ENCODE measurements around the gene CTCFL. TPM values are rescaled to one million over a fixed set of nuclear protein-coding genes. Genes with fewer than 3 reads are reported as not detected.

CTCFL gene
- total and polyA plus RNA-seq, 2 donors (not counting 3 experiments of a cell fraction or from before 2014, with no cell fraction given): not detected

- Histone ChIP-seq H3K36me3 (ENCODE audit: control insufficient read depth in 2 of 2, extremely low read depth in 1 of 2, insufficient read depth in 2 of 2, low read length in 2 of 2) (no peaks in the 10 kb centered on the region), H3K4me3 (replicated peaks in 1 of 3; ENCODE audit: insufficient read depth in 1 of 3, low read depth in 1 of 3, low read length in 3 of 3) (no peak overlapping the region), H3K9me3 (replicated peaks; ENCODE audit: control insufficient read depth, insufficient read depth, low read length) (no peaks in the 10 kb centered on the region), H4K20me1 (replicated peaks; ENCODE audit: control insufficient read depth, extremely low read depth, insufficient read depth, low read length) (no peaks in the 10 kb centered on the region), H3K27me3 (ENCODE audit: control insufficient read depth in 2 of 2, insufficient read depth in 2 of 2, low read length in 2 of 2) (peaks cover 2 to 6% of the 10 kb centered on the region in 2 experiments), H3K9me1 (replicated peaks; ENCODE audit: control insufficient read depth, extremely low read depth, insufficient read depth, low read length) (no peaks in the 10 kb centered on the region), H3K9ac (replicated peaks; ENCODE audit: extremely low read depth, insufficient read depth, low read length) (no peak overlapping the region), H3K79me2 (ENCODE audit: control insufficient read depth, insufficient read depth, low read length) (no peaks in the 10 kb centered on the region), H3K4me1 (ENCODE audit: control insufficient read depth, extremely low read depth, insufficient read depth, low read length) (no peaks in the 10 kb centered on the region), H2AFZ (ENCODE audit: low read depth, low read length) (no peak overlapping the region), H3K4me2 (ENCODE audit: insufficient read depth, low read length) (no peak overlapping the region), H3K27ac (ENCODE audit: insufficient read depth, low read depth, low read length) (no peak overlapping the region)
- no peak for FAIRE-seq
- no peak for TF ChIP-seq JUN (IDR thresholded peaks at IDR 0.05; ENCODE audit: borderline replicate concordance, insufficient read depth, insufficient read length, low read depth)
- TF ChIP-seq GATA2 (IDR thresholded peaks at IDR 0.05; ENCODE audit: insufficient read depth, insufficient read length, low read depth, low read length): no peak
- TF ChIP-seq POLR2AphosphoS5 (IDR thresholded peaks at IDR 0.05; ENCODE audit: insufficient read depth, low read depth, low read length): no peak
- TF ChIP-seq CTCF (IDR thresholded peaks at IDR 0.05; ENCODE audit: extremely low read depth in 1 of 2, insufficient read depth in 1 of 2, low read depth in 1 of 2, low read length in 2 of 2): no peak
- no peak for TF ChIP-seq EZH2 (IDR thresholded peaks at IDR 0.05; ENCODE audit: borderline replicate concordance, low read depth, low read length, severe bottlenecking)
- TF ChIP-seq MYC (IDR thresholded peaks at IDR 0.05; ENCODE audit: low read depth, low read length): no peak
- no peak for TF ChIP-seq FOS (IDR thresholded peaks at IDR 0.05; ENCODE audit: borderline replicate concordance, insufficient read depth, low read length)
- no peak for TF ChIP-seq POLR2A (IDR thresholded peaks at IDR 0.05; ENCODE audit: low read depth, low read length)
- DNase-seq (ENCODE audit: low read depth, low spot score): no peak
- dilution Hi-C loops (cut with MboI; ENCODE audit: extremely low pct_ligation_motif_present, low sequenced_read_pairs): no loop called here
- POLR2A ChIA-PET: no interaction called here
- no TSS peak for BruUV-seq (replicated peaks)
- intact Hi-C loops (cut with micrococcal nuclease): no loop called here
- CTCF ChIA-PET: interaction anchor here (2.2 kb wide), 1 partner anchor 80 kb away, joined by 5 read pairs; no protein-coding TSS in a partner anchor
Measured at GRCh38 chr20:57503035-57503658, 21.8 kb downstream of the CTCFL start.

All from endothelial cell of umbilical vein (primary cell).